NK-92 treated with Interleukin-12 subunit alpha and Interleukin-12 subunit beta, amount 100 ng/mL, for 24 hours (cell line): ENCODE measurements around the gene BTF3L4.
A peak's percentile ranks its signal among the peaks of the same experiment; 100 is the strongest.
"Not testable (repeated sequence)": the region's sequence is repeated elsewhere in the genome, so short reads cannot be mapped to it uniquely, and the experiment has no call there.

ENCODE experiments used
- DNase-seq: peaks from one replicate; lab custom pipeline; 2025; lab: John Stamatoyannopoulos, UW

BTF3L4 gene

GRCh38 chr1:52056163-52056936 lies at the start of gene BTF3L4:
BTF3L4 (plus strand) TSS chr1:52056295; CDS start chr1:52059848, 3,553 bp downstream.
- DNase-seq = peak; percentile 94

- DNase-seq = no peak
Measured at GRCh38 chr1:52007215-52008002, 48.7 kb upstream of the BTF3L4 start.

- DNase-seq = no peak
Measured at GRCh38 chr1:52008071-52008809, 47.9 kb upstream of the BTF3L4 start.

- DNase-seq = no peak
Measured at GRCh38 chr1:52022133-52022532, 34.0 kb upstream of the BTF3L4 start.

- DNase-seq = no peak
Measured at GRCh38 chr1:52026278-52026677, 29.8 kb upstream of the BTF3L4 start.

GRCh38 chr1:52028328-52028727 lies 27.8 kb upstream of the BTF3L4 start:
- no peak for DNase-seq

- not testable (repeated sequence) for DNase-seq
Measured at GRCh38 chr1:52028839-52029238, 27.3 kb upstream of the BTF3L4 start.

- no peak for DNase-seq
Measured at GRCh38 chr1:52032124-52032784, 23.8 kb upstream of the BTF3L4 start.

GRCh38 chr1:52032785-52033131 lies 23.3 kb upstream of the BTF3L4 start:
- no peak for DNase-seq

GRCh38 chr1:52033190-52034049 lies 22.7 kb upstream of the BTF3L4 start, which contains the start of gene KTI12:
KTI12 (minus strand) TSS chr1:52033810; CDS start chr1:52033761, 49 bp downstream.
- DNase-seq = peak; percentile 80

GRCh38 chr1:52034050-52034384 lies 22.1 kb upstream of the BTF3L4 start:
- DNase-seq = no peak

GRCh38 chr1:52037402-52037814 lies 18.7 kb upstream of the BTF3L4 start:
- no peak for DNase-seq

- DNase-seq = no peak
Measured at GRCh38 chr1:52037909-52038308, 18.2 kb upstream of the BTF3L4 start.

GRCh38 chr1:52041551-52042185 lies 14.4 kb upstream of the BTF3L4 start:
- no peak for DNase-seq

- no peak for DNase-seq
Measured at GRCh38 chr1:52045236-52045635, 10.9 kb upstream of the BTF3L4 start.

GRCh38 chr1:52045666-52046195 lies 10.4 kb upstream of the BTF3L4 start:
- DNase-seq = not testable (repeated sequence)

- DNase-seq = not testable (repeated sequence)
Measured at GRCh38 chr1:52049337-52049736, 6.8 kb upstream of the BTF3L4 start.

- no peak for DNase-seq
Measured at GRCh38 chr1:52053862-52054261, 2.2 kb upstream of the BTF3L4 start.

GRCh38 chr1:52054496-52055065 lies 1.5 kb upstream of the BTF3L4 start:
- DNase-seq = no peak
